Parathyroid adenoma (tissue), 2 donors: ENCODE measurements around the gene PLEKHA7.

ENCODE experiments used
- H2AFZ ChIP-seq: fragments of 300-600 bp; sonication (generic); one replicate; pipeline ENCODE4 v1.7.0; 2017; ENCODE audit warnings: antibody characterized with exemption, mild to moderate bottlenecking
- H3K27ac ChIP-seq: fragments of 300-600 bp; sonication (generic); one replicate; pipeline ENCODE4 v1.7.0; 2017
- H3K27me3 ChIP-seq: fragments of 300-600 bp; sonication (generic); one replicate; pipeline ENCODE4 v1.7.0; 2017; ENCODE audit warnings: low read length; ENCODE audit not compliant: control insufficient read depth, insufficient read depth
- H3K36me3 ChIP-seq: fragments of 300-600 bp; sonication (generic); one replicate; pipeline ENCODE4 v1.7.0; 2017; ENCODE audit warnings: low read length; ENCODE audit not compliant: control insufficient read depth, insufficient read depth
- H3K4me1 ChIP-seq: fragments of 300-600 bp; sonication (generic); one replicate; pipeline ENCODE4 v1.7.0; 2017; ENCODE audit warnings: control low read depth
- H3K4me2 ChIP-seq: fragments of 300-600 bp; sonication (generic); one replicate; pipeline ENCODE4 v1.7.0; 2017; ENCODE audit warnings: low read length
- H3K4me3 ChIP-seq: fragments of 300-600 bp; sonication (generic); one replicate; pipeline ENCODE4 v1.7.0; 2017; ENCODE audit warnings: low read depth, low read length
- H3K79me2 ChIP-seq: fragments of 300-600 bp; sonication (generic); one replicate; pipeline ENCODE4 v1.7.0; 2017; ENCODE audit warnings: control low read depth
- H3K9ac ChIP-seq: fragments of 300-600 bp; sonication (generic); one replicate; pipeline ENCODE4 v1.7.0; 2017; ENCODE audit warnings: mild to moderate bottlenecking
- H3K9me3 ChIP-seq: fragments of 300-600 bp; sonication (generic); one replicate; pipeline ENCODE4 v1.7.0; 2017; ENCODE audit warnings: low read length; ENCODE audit not compliant: control insufficient read depth
- CTCF ChIP-seq: fragments of 300-600 bp; sonication (generic); IDR thresholded peaks from one replicate; pipeline ENCODE4 v1.7.0; 2017; ENCODE audit warnings: antibody characterized with exemption, mild to moderate bottlenecking
- donor health status: primary hyperparathyroidism.

Gene PLEKHA7

GRCh38 chr11:16985297-16985696, 28.9 kb downstream of the PLEKHA7 start:
- Histone ChIP-seq H3K79me2 (peaks cover 2% of the 10 kb centered on the region), H3K9me3 (no peaks in the 10 kb centered on the region), H3K9ac (no peak overlapping the region), H3K4me3 (no peak overlapping the region), H3K4me1 (peaks cover 32% of the 10 kb centered on the region), H3K27ac (peak overlapping the region; percentile 93), H3K27me3 (no peaks in the 10 kb centered on the region), H2AFZ (no peak overlapping the region), H3K36me3 (no peaks in the 10 kb centered on the region), H3K4me2 (no peak overlapping the region)
- TF ChIP-seq CTCF, result no peak

- H3K4me3 ChIP-seq, result no peak overlapping the region
- no peak overlapping the region for H3K4me2 ChIP-seq
- TF ChIP-seq CTCF, result no peak
- no peak overlapping the region for H3K27ac ChIP-seq
- no peaks in the 10 kb centered on the region for H3K79me2 ChIP-seq
- no peaks in the 10 kb centered on the region for H3K36me3 ChIP-seq
- H2AFZ ChIP-seq, result no peak overlapping the region
- no peaks in the 10 kb centered on the region for H3K27me3 ChIP-seq
- H3K9me3 ChIP-seq, result no peaks in the 10 kb centered on the region
- H3K4me1 ChIP-seq, result peaks cover 29% of the 10 kb centered on the region
- no peak overlapping the region for H3K9ac ChIP-seq
Observed at GRCh38 chr11:16984229-16984628, 30.0 kb downstream of the PLEKHA7 start.

- peaks cover 24% of the 10 kb centered on the region for H3K4me1 ChIP-seq
- no peaks in the 10 kb centered on the region for H3K36me3 ChIP-seq
- H2AFZ ChIP-seq, result no peak overlapping the region
- no peaks in the 10 kb centered on the region for H3K79me2 ChIP-seq
- no peak for TF ChIP-seq CTCF
- H3K27ac ChIP-seq, result peak overlapping the region; percentile 59
- no peaks in the 10 kb centered on the region for H3K9me3 ChIP-seq
- no peak overlapping the region for H3K9ac ChIP-seq
- H3K4me2 ChIP-seq, result no peak overlapping the region
- H3K27me3 ChIP-seq, result no peaks in the 10 kb centered on the region
- no peak overlapping the region for H3K4me3 ChIP-seq
Observed at GRCh38 chr11:16982809-16983208, 31.4 kb downstream of the PLEKHA7 start.

- Histone ChIP-seq H3K4me3 (no peak overlapping the region), H3K27ac (peak overlapping the region; percentile 60), H3K9ac (no peak overlapping the region), H3K27me3 (no peaks in the 10 kb centered on the region), H3K9me3 (no peaks in the 10 kb centered on the region), H3K4me1 (peaks cover 19% of the 10 kb centered on the region), H3K36me3 (no peaks in the 10 kb centered on the region), H3K79me2 (no peaks in the 10 kb centered on the region), H3K4me2 (no peak overlapping the region), H2AFZ (no peak overlapping the region)
- TF ChIP-seq CTCF, result no peak
Observed at GRCh38 chr11:16982256-16982671, 31.9 kb downstream of the PLEKHA7 start.

GRCh38 chr11:16981651-16982194, 32.5 kb downstream of the PLEKHA7 start:
- Histone ChIP-seq H3K4me1 (peaks cover 16% of the 10 kb centered on the region), H3K4me2 (no peak overlapping the region), H3K79me2 (no peaks in the 10 kb centered on the region), H3K27me3 (no peaks in the 10 kb centered on the region), H3K36me3 (no peaks in the 10 kb centered on the region), H2AFZ (no peak overlapping the region), H3K27ac (peak overlapping the region; percentile 60), H3K4me3 (no peak overlapping the region), H3K9ac (no peak overlapping the region), H3K9me3 (no peaks in the 10 kb centered on the region)
- TF ChIP-seq CTCF, result no peak
